Activated T-helper 2 cell treated with anti-CD3 and anti-CD28 coated beads, Interferon-gamma antibody, Interleukin-2, Interleukin-4, amounts not matched to agents 10 μg/mL and 5 μg/mL and 100 μg/mL, durations not matched to agents 14 hours and 24 hours and 36 hours (primary cell): ENCODE results near the gene LSM2. TPM values are rescaled to one million over a fixed set of nuclear protein-coding genes. Genes with fewer than 3 reads are reported as not detected.
A peak's percentile ranks its signal among the peaks of the same experiment; 100 is the strongest.

Experiments
- DNase-seq: peaks from one replicate; pipeline ENCODE4 v3.0.0; 2021; ENCODE audit warnings: low spot score
- H3K27ac Mint-ChIP-seq: one replicate; pipeline ENCODE4 v1.8.0; 2021; ENCODE audit warnings: mixed read lengths
- H3K27me3 Mint-ChIP-seq: one replicate; pipeline ENCODE4 v1.8.0; 2021; ENCODE audit warnings: low read depth, mixed read lengths
- H3K36me3 Mint-ChIP-seq: one replicate; pipeline ENCODE4 v1.8.0; 2021; ENCODE audit warnings: low read depth, mixed read lengths
- H3K4me1 Mint-ChIP-seq: one replicate; pipeline ENCODE4 v1.8.0; 2021; ENCODE audit warnings: low read depth, mixed read lengths
- H3K4me3 Mint-ChIP-seq: one replicate; pipeline ENCODE4 v1.8.0; 2021; ENCODE audit warnings: low read depth, mild to moderate bottlenecking, moderate library complexity, mixed read lengths
- H3K9me3 Mint-ChIP-seq: one replicate; pipeline ENCODE4 v1.8.0; 2021; ENCODE audit warnings: mixed read lengths
- intact Hi-C: fragments of 100-400 bp; cut with micrococcal nuclease; formaldehyde crosslinking; loops from one replicate; pipeline ENCODE4 v1.15.1; 2023
- total RNA-seq: library from RNA; stranded (reverse); gene quantifications from 2 replicates; pipeline ENCODE4 v1.2.3, GENCODE V29; 2022

The LSM2 gene
- total RNA-seq, 1 donor from 2014 or later: 130 TPM

DNA sequence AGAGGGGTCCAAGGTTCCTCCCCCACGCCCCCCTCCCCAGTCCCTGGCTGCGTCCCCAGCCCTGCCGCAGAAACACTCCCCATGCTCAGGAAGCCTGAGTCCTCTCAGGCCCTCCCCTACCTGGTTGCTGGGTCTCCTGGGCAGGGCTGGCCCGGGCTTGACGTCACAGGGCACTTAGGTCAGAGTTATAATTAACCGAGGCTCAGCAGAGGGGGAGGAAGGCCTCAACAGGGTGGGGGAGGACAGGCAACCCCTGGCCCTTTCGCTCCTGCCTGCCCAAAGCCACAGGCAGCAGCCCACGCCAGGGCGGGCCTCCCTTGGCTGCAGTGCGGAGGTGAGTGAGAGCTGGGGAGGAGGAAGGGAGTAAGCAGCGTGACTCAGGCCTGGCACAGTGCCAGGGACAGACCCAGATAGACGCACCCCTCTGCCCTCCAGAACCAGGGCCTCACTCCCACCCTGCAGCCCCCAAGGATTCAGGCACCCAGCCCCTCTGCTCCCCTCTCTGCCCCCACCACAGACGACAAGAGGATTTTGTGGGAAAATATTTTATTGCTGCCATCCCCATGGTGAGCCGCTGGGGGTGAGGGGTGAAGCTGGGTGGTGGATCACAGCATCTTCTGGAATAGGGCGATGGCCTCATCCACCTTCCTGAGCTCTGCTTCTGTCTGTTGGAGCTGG lies 29.6 kb downstream of the LSM2 start, which contains the start of gene VWA7:
VWA7 (minus strand) TSS at position 340 of the 678 bp plus-strand sequence. CDS start 549 bp downstream, outside the sequence.
- intact Hi-C loops: loop anchor here (2.0 kb wide), 1 partner anchor 38 kb away; no protein-coding TSS in a partner anchor
- DNase-seq: peak; percentile 70
- H3K27me3 Mint-ChIP-seq: no peaks in the 10 kb centered on the region
- peak within 1 kb of the TSS; percentile 83 for H3K27ac Mint-ChIP-seq
- no peaks in the 10 kb centered on the region for H3K9me3 Mint-ChIP-seq
- H3K4me1 Mint-ChIP-seq: peaks cover 23% of the 10 kb centered on the region
- peak within 1 kb of the TSS; percentile 31 for H3K4me3 Mint-ChIP-seq
- peaks cover 30% of the 10 kb centered on the region for H3K36me3 Mint-ChIP-seq

- DNase-seq: no peak
- Mint-ChIP-seq H3K4me3 (peak overlapping the region; percentile 31), H3K36me3 (peaks cover 27% of the 10 kb centered on the region), H3K27me3 (no peaks in the 10 kb centered on the region), H3K9me3 (no peaks in the 10 kb centered on the region), H3K27ac (peak overlapping the region; percentile 83), H3K4me1 (peaks cover 24% of the 10 kb centered on the region)
- intact Hi-C loops: loop anchor here (2.0 kb wide), 1 partner anchor 38 kb away; no protein-coding TSS in a partner anchor
These were observed 30.2 kb downstream of the LSM2 start for GRCh38 chr6:31776485-31776988.

- peak overlapping the region; percentile 57 for H3K27ac Mint-ChIP-seq
- H3K4me1 Mint-ChIP-seq: peaks cover 29% of the 10 kb centered on the region
- H3K36me3 Mint-ChIP-seq: peaks cover 28% of the 10 kb centered on the region
- DNase-seq: no peak
- no peaks in the 10 kb centered on the region for H3K9me3 Mint-ChIP-seq
- peak overlapping the region; percentile 31 for H3K4me3 Mint-ChIP-seq
- H3K27me3 Mint-ChIP-seq: no peaks in the 10 kb centered on the region
- intact Hi-C loops: loop anchor here (2.0 kb wide), 1 partner anchor 37 kb away; no protein-coding TSS in a partner anchor
These were observed 30.9 kb downstream of the LSM2 start for GRCh38 chr6:31775633-31776484.

- Mint-ChIP-seq H3K4me3 (no peak overlapping the region), H3K36me3 (peaks cover 24% of the 10 kb centered on the region), H3K9me3 (no peaks in the 10 kb centered on the region), H3K4me1 (peaks cover 29% of the 10 kb centered on the region), H3K27me3 (no peaks in the 10 kb centered on the region), H3K27ac (peak overlapping the region; percentile 52)
- intact Hi-C loops: no loop called here
- DNase-seq: no peak
These were observed 31.6 kb downstream of the LSM2 start for GRCh38 chr6:31775184-31775583.

GRCh38 chr6:31771992-31772358 lies 34.8 kb downstream of the LSM2 start:
- H3K27ac Mint-ChIP-seq: peak overlapping the region; percentile 42
- H3K36me3 Mint-ChIP-seq: peaks cover 8% of the 10 kb centered on the region
- H3K4me1 Mint-ChIP-seq: peaks cover 28% of the 10 kb centered on the region
- no peak overlapping the region for H3K4me3 Mint-ChIP-seq
- no peaks in the 10 kb centered on the region for H3K27me3 Mint-ChIP-seq
- H3K9me3 Mint-ChIP-seq: no peaks in the 10 kb centered on the region
- intact Hi-C loops: loop anchor here (2.0 to 5.0 kb wide), 2 partner anchors 41 to 60 kb away; no protein-coding TSS in a partner anchor
- DNase-seq: no peak

DNA sequence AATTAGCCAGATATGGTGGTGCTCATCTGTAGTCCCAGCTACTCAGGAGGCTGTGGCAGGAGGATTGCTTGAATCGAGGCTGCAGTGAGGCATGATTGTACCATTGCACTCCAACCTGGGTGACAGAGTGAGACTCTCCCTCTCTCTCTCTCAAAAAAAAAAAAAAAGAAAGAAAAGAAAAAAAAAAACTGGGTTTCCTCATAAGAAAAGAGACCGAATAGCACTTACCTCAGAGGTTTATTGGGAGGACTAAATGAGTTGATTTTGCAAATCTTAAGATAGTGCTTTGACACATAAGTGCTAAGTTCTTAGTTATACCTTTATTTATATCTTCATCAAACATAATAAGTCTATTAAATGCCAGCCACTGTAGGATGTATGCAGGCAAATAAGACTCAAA lies 35.9 kb downstream of the LSM2 start:
- Mint-ChIP-seq H3K4me3 (no peak overlapping the region), H3K9me3 (no peaks in the 10 kb centered on the region), H3K27ac (no peak overlapping the region), H3K27me3 (no peaks in the 10 kb centered on the region), H3K4me1 (peaks cover 22% of the 10 kb centered on the region), H3K36me3 (peaks cover 12% of the 10 kb centered on the region)
- DNase-seq: no peak
- intact Hi-C loops: loop anchor here (2.0 to 5.0 kb wide), 2 partner anchors 40 to 61 kb away; no protein-coding TSS in a partner anchor

GRCh38 chr6:31769684-31770371 lies 36.9 kb downstream of the LSM2 start:
- Mint-ChIP-seq H3K27ac (no peak overlapping the region), H3K9me3 (no peaks in the 10 kb centered on the region), H3K4me3 (no peak overlapping the region), H3K36me3 (peaks cover 18% of the 10 kb centered on the region), H3K4me1 (peaks cover 15% of the 10 kb centered on the region), H3K27me3 (no peaks in the 10 kb centered on the region)
- intact Hi-C loops: loop anchor here (2.0 to 5.0 kb wide), 2 partner anchors 39 to 62 kb away; no protein-coding TSS in a partner anchor
- DNase-seq: peak; percentile 77

GRCh38 chr6:31768363-31769257 lies 38.2 kb downstream of the LSM2 start:
- Mint-ChIP-seq H3K27me3 (no peaks in the 10 kb centered on the region), H3K36me3 (peaks cover 27% of the 10 kb centered on the region), H3K4me3 (no peak overlapping the region), H3K9me3 (no peaks in the 10 kb centered on the region), H3K4me1 (peaks cover 17% of the 10 kb centered on the region), H3K27ac (no peak overlapping the region)
- intact Hi-C loops: no loop called here
- DNase-seq: no peak

- intact Hi-C loops: no loop called here
- Mint-ChIP-seq H3K27ac (no peak overlapping the region), H3K27me3 (no peaks in the 10 kb centered on the region), H3K4me1 (peaks cover 13% of the 10 kb centered on the region), H3K36me3 (peaks cover 39% of the 10 kb centered on the region), H3K9me3 (no peaks in the 10 kb centered on the region), H3K4me3 (no peak overlapping the region)
- DNase-seq: no peak
These were observed 39.6 kb downstream of the LSM2 start for GRCh38 chr6:31767096-31767645.

- Mint-ChIP-seq H3K27me3 (no peaks in the 10 kb centered on the region), H3K4me3 (no peak overlapping the region), H3K27ac (no peak overlapping the region), H3K36me3 (peaks cover 41% of the 10 kb centered on the region), H3K4me1 (peaks cover 7% of the 10 kb centered on the region), H3K9me3 (no peaks in the 10 kb centered on the region)
- no peak for DNase-seq
- intact Hi-C loops: no loop called here
These were observed 40.6 kb downstream of the LSM2 start for GRCh38 chr6:31765910-31766794.

- Mint-ChIP-seq H3K36me3 (peaks cover 45% of the 10 kb centered on the region), H3K4me3 (no peak overlapping the region), H3K27ac (peak overlapping the region; percentile 63), H3K27me3 (no peaks in the 10 kb centered on the region), H3K4me1 (peaks cover 6% of the 10 kb centered on the region), H3K9me3 (no peaks in the 10 kb centered on the region)
- intact Hi-C loops: no loop called here
- DNase-seq: no peak
These were observed 41.2 kb downstream of the LSM2 start for GRCh38 chr6:31765559-31765909.
